GM23338 (cell line): Measurements from ENCODE around the gene SRGAP3. TPM values are rescaled to one million over a fixed set of nuclear protein-coding genes. Genes with fewer than 3 reads are reported as not detected.

Experiments used
- ATAC-seq: fragments of 200-7000 bp; cut with Tn5 transposase; 3 replicates; pipeline ENCODE4 v1.9.1; 2020
- DNase-seq: peaks from one replicate; pipeline ENCODE4 v3.0.0-alpha.2; 2015; ENCODE audit warnings: low spot score
- H2AFZ ChIP-seq: fragments of 200-600 bp; sonication (generic); 2 replicates; pipeline ENCODE4 v1.8.0; 2016; ENCODE audit warnings: antibody characterized with exemption, mild to moderate bottlenecking, moderate library complexity
- H3F3A ChIP-seq: fragments of 200-600 bp; sonication (generic); replicated peaks from 2 replicates; pipeline ENCODE4 v1.8.0; 2017; ENCODE audit warnings: antibody characterized with exemption, mixed run types, low read depth
- H3K27ac ChIP-seq: fragments of 200-600 bp; sonication (generic); 2 replicates; pipeline ENCODE4 v1.6.1; 2016; ENCODE audit warnings: low read depth
- H3K27me3 ChIP-seq: fragments of 200-600 bp; sonication (generic); 2 replicates; pipeline ENCODE4 v1.8.0; 2016; ENCODE audit warnings: mild to moderate bottlenecking, mixed run types, moderate library complexity; ENCODE audit not compliant: insufficient read depth
- H3K36me3 ChIP-seq: fragments of 200-600 bp; sonication (generic); 2 replicates; pipeline ENCODE4 v1.8.0; 2016; ENCODE audit warnings: mild to moderate bottlenecking; ENCODE audit not compliant: insufficient read depth
- H3K4me1 ChIP-seq: fragments of 200-600 bp; sonication (generic); 2 replicates; pipeline ENCODE4 v1.8.0; 2016; ENCODE audit warnings: mild to moderate bottlenecking, moderate library complexity; ENCODE audit not compliant: insufficient read depth
- H3K4me2 ChIP-seq: fragments of 200-600 bp; sonication (generic); 2 replicates; pipeline ENCODE4 v1.7.1; 2017; ENCODE audit warnings: mixed run types
- H3K4me3 ChIP-seq: fragments of 200-600 bp; sonication (generic); 2 replicates; pipeline ENCODE4 v1.6.1; 2016; ENCODE audit warnings: mixed run types
- H3K79me2 ChIP-seq: fragments of 200-600 bp; sonication (generic); replicated peaks from 2 replicates; pipeline ENCODE4 v1.8.0; 2017; ENCODE audit warnings: mild to moderate bottlenecking; ENCODE audit not compliant: insufficient read depth
- H3K9me2 ChIP-seq: fragments of 200-600 bp; sonication (generic); 2 replicates; pipeline ENCODE4 v1.8.0; 2017; ENCODE audit not compliant: insufficient read depth
- H4K20me1 ChIP-seq: fragments of 200-600 bp; sonication (generic); replicated peaks from 2 replicates; pipeline ENCODE4 v1.8.0; 2017; ENCODE audit warnings: mild to moderate bottlenecking; ENCODE audit not compliant: insufficient read depth
- H3K27ac Mint-ChIP-seq: 2 replicates; pipeline ENCODE4 v1.8.0; 2020; ENCODE audit warnings: inconsistent platforms, mild to moderate bottlenecking, moderate library complexity, mixed read lengths
- H3K27me3 Mint-ChIP-seq: 3 replicates; pipeline ENCODE4 v1.8.0; 2022; ENCODE audit warnings: low read depth, mild to moderate bottlenecking, moderate library complexity, mixed read lengths, inconsistent platforms; ENCODE audit not compliant: insufficient read depth, poor library complexity
- H3K36me3 Mint-ChIP-seq: 3 replicates; pipeline ENCODE4 v1.8.0; 2021; ENCODE audit warnings: low read depth, mild to moderate bottlenecking, inconsistent platforms, moderate library complexity, mixed read lengths
- H3K4me1 Mint-ChIP-seq: 3 replicates; pipeline ENCODE4 v1.8.0; 2020; ENCODE audit warnings: mild to moderate bottlenecking, inconsistent platforms, mixed read lengths
- H3K4me3 Mint-ChIP-seq: 3 replicates; pipeline ENCODE4 v1.8.0; 2021; ENCODE audit warnings: moderate library complexity, mild to moderate bottlenecking, inconsistent platforms, mixed read lengths
- H3K9me3 Mint-ChIP-seq: 3 replicates; pipeline ENCODE4 v1.8.0; 2020; ENCODE audit warnings: moderate library complexity, mild to moderate bottlenecking, inconsistent platforms, mixed read lengths
- CREB1 ChIP-seq: fragments of 250-450 bp; sonication (Bioruptor Pico); IDR thresholded peaks from 2 replicates; pipeline ENCODE4 v1.5.0; 2020; ENCODE audit warnings: low read depth, mild to moderate bottlenecking, moderate library complexity
- EZH2 ChIP-seq: fragments of 200-600 bp; sonication (generic); IDR thresholded peaks from one replicate; pipeline ENCODE4 v1.8.0; 2017; ENCODE audit warnings: antibody characterized with exemption, mild to moderate bottlenecking, low read depth; ENCODE audit not compliant: unreplicated experiment
- JUNB ChIP-seq: IDR thresholded peaks from one replicate; pipeline ENCODE4 v1.6.1; 2016; ENCODE audit warnings: antibody characterized with exemption; ENCODE audit not compliant: unreplicated experiment
- NANOG ChIP-seq: IDR thresholded peaks from 2 replicates; pipeline ENCODE4 v1.6.1; 2016; ENCODE audit warnings: antibody characterized with exemption, borderline replicate concordance
- POLR2AphosphoS5 ChIP-seq: IDR thresholded peaks from 2 replicates; pipeline ENCODE4 v1.6.1; 2016; ENCODE audit warnings: antibody characterized with exemption, low read depth
- STAT1 ChIP-seq: IDR thresholded peaks from one replicate; pipeline ENCODE4 v1.6.1; 2016; ENCODE audit warnings: antibody characterized with exemption; ENCODE audit not compliant: unreplicated experiment
- ZNF114 ChIP-seq: fragments of 250-450 bp; sonication (Bioruptor Pico); IDR thresholded peaks from 2 replicates; pipeline ENCODE4 v1.5.0; 2020; ENCODE audit warnings: mild to moderate bottlenecking, moderate library complexity
- ZNF331 ChIP-seq: fragments of 250-450 bp; sonication (Bioruptor Pico); IDR thresholded peaks from 2 replicates; pipeline ENCODE4 v1.5.0; 2020; ENCODE audit warnings: low read depth, mild to moderate bottlenecking, moderate library complexity
- polyA plus RNA-seq: library from polyadenylated mRNA; unstranded; fragments of >200 nt; fragmentation: Nextera tagmentation; extraction: Ambion mirVana; gene quantifications from 2 replicates; pipeline ENCODE4 v1.2.1, GENCODE V29; 2016
- total RNA-seq: library from RNA; depleted of rRNA; stranded (reverse); fragments of >200 nt; shearing (Covaris generic); gene quantifications from 2 replicates; pipeline ENCODE4 v1.2.3, GENCODE V29; 2014
- TF ChIP-seq, protein P1 (sequence below): IDR thresholded peaks from one replicate; pipeline ENCODE4 v1.6.1; 2018; ENCODE audit warnings: antibody characterized with exemption; ENCODE audit not compliant: unreplicated experiment
- TF ChIP-seq, protein P2 (sequence below), 2 experiments: fragments of 200-600 bp in 1 of 2; sonication (generic) in 1 of 2; conservative IDR thresholded peaks; 2 replicates each; pipeline versions ENCODE4 v1.5.1 to v1.6.1; 2016 to 2017; ENCODE audit warnings: antibody characterized with exemption in 2 of 2, low read depth in 2 of 2, mild to moderate bottlenecking in 2 of 2, moderate library complexity in 1 of 2
- TF ChIP-seq, protein P3 (sequence below): IDR thresholded peaks from 2 replicates; pipeline ENCODE4 v1.6.1; 2016; ENCODE audit warnings: antibody characterized with exemption

The SRGAP3 gene
- total and polyA plus RNA-seq, 2 experiments from 2014 or later: 6.4 to 9.4 TPM

GRCh38 chr3:9077029-9077428 is 172.4 kb downstream of the SRGAP3 start (continued):
- TF ChIP-seq, protein P1, sequence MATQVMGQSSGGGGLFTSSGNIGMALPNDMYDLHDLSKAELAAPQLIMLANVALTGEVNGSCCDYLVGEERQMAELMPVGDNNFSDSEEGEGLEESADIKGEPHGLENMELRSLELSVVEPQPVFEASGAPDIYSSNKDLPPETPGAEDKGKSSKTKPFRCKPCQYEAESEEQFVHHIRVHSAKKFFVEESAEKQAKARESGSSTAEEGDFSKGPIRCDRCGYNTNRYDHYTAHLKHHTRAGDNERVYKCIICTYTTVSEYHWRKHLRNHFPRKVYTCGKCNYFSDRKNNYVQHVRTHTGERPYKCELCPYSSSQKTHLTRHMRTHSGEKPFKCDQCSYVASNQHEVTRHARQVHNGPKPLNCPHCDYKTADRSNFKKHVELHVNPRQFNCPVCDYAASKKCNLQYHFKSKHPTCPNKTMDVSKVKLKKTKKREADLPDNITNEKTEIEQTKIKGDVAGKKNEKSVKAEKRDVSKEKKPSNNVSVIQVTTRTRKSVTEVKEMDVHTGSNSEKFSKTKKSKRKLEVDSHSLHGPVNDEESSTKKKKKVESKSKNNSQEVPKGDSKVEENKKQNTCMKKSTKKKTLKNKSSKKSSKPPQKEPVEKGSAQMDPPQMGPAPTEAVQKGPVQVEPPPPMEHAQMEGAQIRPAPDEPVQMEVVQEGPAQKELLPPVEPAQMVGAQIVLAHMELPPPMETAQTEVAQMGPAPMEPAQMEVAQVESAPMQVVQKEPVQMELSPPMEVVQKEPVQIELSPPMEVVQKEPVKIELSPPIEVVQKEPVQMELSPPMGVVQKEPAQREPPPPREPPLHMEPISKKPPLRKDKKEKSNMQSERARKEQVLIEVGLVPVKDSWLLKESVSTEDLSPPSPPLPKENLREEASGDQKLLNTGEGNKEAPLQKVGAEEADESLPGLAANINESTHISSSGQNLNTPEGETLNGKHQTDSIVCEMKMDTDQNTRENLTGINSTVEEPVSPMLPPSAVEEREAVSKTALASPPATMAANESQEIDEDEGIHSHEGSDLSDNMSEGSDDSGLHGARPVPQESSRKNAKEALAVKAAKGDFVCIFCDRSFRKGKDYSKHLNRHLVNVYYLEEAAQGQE: no peak
- TF ChIP-seq, protein P2, sequence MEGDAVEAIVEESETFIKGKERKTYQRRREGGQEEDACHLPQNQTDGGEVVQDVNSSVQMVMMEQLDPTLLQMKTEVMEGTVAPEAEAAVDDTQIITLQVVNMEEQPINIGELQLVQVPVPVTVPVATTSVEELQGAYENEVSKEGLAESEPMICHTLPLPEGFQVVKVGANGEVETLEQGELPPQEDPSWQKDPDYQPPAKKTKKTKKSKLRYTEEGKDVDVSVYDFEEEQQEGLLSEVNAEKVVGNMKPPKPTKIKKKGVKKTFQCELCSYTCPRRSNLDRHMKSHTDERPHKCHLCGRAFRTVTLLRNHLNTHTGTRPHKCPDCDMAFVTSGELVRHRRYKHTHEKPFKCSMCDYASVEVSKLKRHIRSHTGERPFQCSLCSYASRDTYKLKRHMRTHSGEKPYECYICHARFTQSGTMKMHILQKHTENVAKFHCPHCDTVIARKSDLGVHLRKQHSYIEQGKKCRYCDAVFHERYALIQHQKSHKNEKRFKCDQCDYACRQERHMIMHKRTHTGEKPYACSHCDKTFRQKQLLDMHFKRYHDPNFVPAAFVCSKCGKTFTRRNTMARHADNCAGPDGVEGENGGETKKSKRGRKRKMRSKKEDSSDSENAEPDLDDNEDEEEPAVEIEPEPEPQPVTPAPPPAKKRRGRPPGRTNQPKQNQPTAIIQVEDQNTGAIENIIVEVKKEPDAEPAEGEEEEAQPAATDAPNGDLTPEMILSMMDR (conservative IDR thresholded peaks at IDR 0.05; ENCODE audit: low read depth in 2 of 2): no peak
- TF ChIP-seq STAT1: no peak

- Histone ChIP-seq H2AFZ (no peak overlapping the region), H3K36me3 (no peaks in the 10 kb centered on the region), H3K27ac (no peak overlapping the region), H3K4me2 (no peak overlapping the region), H4K20me1 (no peaks in the 10 kb centered on the region), H3K27me3 (no peaks in the 10 kb centered on the region), H3K4me3 (no peak overlapping the region), H3K79me2 (no peaks in the 10 kb centered on the region), H3F3A (no peaks in the 10 kb centered on the region), H3K4me1 (peaks cover 22% of the 10 kb centered on the region), H3K9me2 (peaks cover 11% of the 10 kb centered on the region)
- H3K27me3 Mint-ChIP-seq: peaks cover 12% of the 10 kb centered on the region
- peaks cover 31% of the 10 kb centered on the region for H3K4me1 Mint-ChIP-seq
- no peak for DNase-seq
- peaks cover 18% of the 10 kb centered on the region; the same call in 2 of the 3 replicates for H3K36me3 Mint-ChIP-seq
- peaks cover 15% of the 10 kb centered on the region for H3K9me3 Mint-ChIP-seq
- no peak for ATAC-seq
- H3K4me3 Mint-ChIP-seq: no peak overlapping the region
- H3K27ac Mint-ChIP-seq: no peak overlapping the region
- TF ChIP-seq, protein P2 (conservative IDR thresholded peaks at IDR 0.05; ENCODE audit: low read depth in 2 of 2): no peak
- TF ChIP-seq ZNF331 (CRISPR knock-in tag) (no peak), EZH2 (no peak), NANOG (no peak), CREB1 (CRISPR knock-in tag) (no peak), POLR2AphosphoS5 (no peak), JUNB (no peak), ZNF114 (CRISPR knock-in tag) (no peak)
- TF ChIP-seq, protein P3, sequence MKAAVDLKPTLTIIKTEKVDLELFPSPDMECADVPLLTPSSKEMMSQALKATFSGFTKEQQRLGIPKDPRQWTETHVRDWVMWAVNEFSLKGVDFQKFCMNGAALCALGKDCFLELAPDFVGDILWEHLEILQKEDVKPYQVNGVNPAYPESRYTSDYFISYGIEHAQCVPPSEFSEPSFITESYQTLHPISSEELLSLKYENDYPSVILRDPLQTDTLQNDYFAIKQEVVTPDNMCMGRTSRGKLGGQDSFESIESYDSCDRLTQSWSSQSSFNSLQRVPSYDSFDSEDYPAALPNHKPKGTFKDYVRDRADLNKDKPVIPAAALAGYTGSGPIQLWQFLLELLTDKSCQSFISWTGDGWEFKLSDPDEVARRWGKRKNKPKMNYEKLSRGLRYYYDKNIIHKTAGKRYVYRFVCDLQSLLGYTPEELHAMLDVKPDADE: no peak
Measured at GRCh38 chr3:9075762-9076161, 173.7 kb downstream of the SRGAP3 start.
